ENCODE data around the gene TP53INP2.
"Not testable (repeated sequence)": the region's sequence is repeated elsewhere in the genome, so short reads cannot be mapped to it uniquely, and the experiment has no call there.

Gene TP53INP2

GRCh38 chr20:34704177-34705007 lies at the start of gene TP53INP2:
TP53INP2 (plus strand) TSS chr20:34704344; CDS start chr20:34708740, 4,396 bp downstream.
- peak; percentile 89 for DNase-seq

GRCh38 chr20:34658654-34659053 lies 45.5 kb upstream of the TP53INP2 start:
- DNase-seq = not testable (repeated sequence)

GRCh38 chr20:34661811-34662210 lies 42.3 kb upstream of the TP53INP2 start:
- not testable (repeated sequence) for DNase-seq

GRCh38 chr20:34663213-34663943 lies 40.8 kb upstream of the TP53INP2 start:
- DNase-seq = no peak

- DNase-seq = not testable (repeated sequence)
Observed at GRCh38 chr20:34664751-34665150, 39.4 kb upstream of the TP53INP2 start.

GRCh38 chr20:34669094-34669493 lies 35.0 kb upstream of the TP53INP2 start:
- DNase-seq = no peak

GRCh38 chr20:34673412-34673811 lies 30.7 kb upstream of the TP53INP2 start:
- no peak for DNase-seq

- DNase-seq = no peak
Observed at GRCh38 chr20:34675561-34675960, 28.6 kb upstream of the TP53INP2 start.

- DNase-seq = no peak
Observed at GRCh38 chr20:34675993-34676641, 28.0 kb upstream of the TP53INP2 start.

GRCh38 chr20:34676642-34677373 lies 27.3 kb upstream of the TP53INP2 start, which contains the start of gene PIGU:
PIGU (minus strand) TSS chr20:34677092; CDS start chr20:34677085, 7 bp downstream.
- peak; percentile 96 for DNase-seq

GRCh38 chr20:34680586-34681175 lies 23.5 kb upstream of the TP53INP2 start:
- DNase-seq = no peak

GRCh38 chr20:34683667-34684066 lies 20.5 kb upstream of the TP53INP2 start:
- no peak for DNase-seq

- DNase-seq = no peak
Observed at GRCh38 chr20:34689486-34689885, 14.7 kb upstream of the TP53INP2 start.

- DNase-seq = no peak
Observed at GRCh38 chr20:34691838-34692237, 12.3 kb upstream of the TP53INP2 start.

GRCh38 chr20:34693414-34693813 lies 10.7 kb upstream of the TP53INP2 start:
- no peak for DNase-seq

- DNase-seq = no peak
Observed at GRCh38 chr20:34701405-34702085, 2.6 kb upstream of the TP53INP2 start.

- no peak for DNase-seq
Observed at GRCh38 chr20:34703061-34703423, 1.1 kb upstream of the TP53INP2 start.

- peak; percentile 21 for DNase-seq
Observed at GRCh38 chr20:34703424-34704176, 544 bp upstream of the TP53INP2 start.

- DNase-seq = no peak
Observed at GRCh38 chr20:34705008-34705396, 858 bp downstream of the TP53INP2 start.

GRCh38 chr20:34705397-34706301 lies 1.5 kb downstream of the TP53INP2 start:
- DNase-seq = peak; percentile 44

Data from DMS153 (cell line).